Hepatocyte (in vitro differentiated cells): ENCODE measurements around the gene SDE2. TPM values are rescaled to one million over a fixed set of nuclear protein-coding genes. Genes with fewer than 3 reads are reported as not detected.
"Not testable (repeated sequence)": the region's sequence is repeated elsewhere in the genome, so short reads cannot be mapped to it uniquely, and the experiment has no call there.

ENCODE experiments used
- DNase-seq: peaks from one replicate; pipeline ENCODE4 v3.0.0-alpha.2; 2016; ENCODE audit warnings: low spot score
- H2AFZ ChIP-seq: fragments of 200-600 bp; sonication (generic); 2 replicates; pipeline ENCODE4 v1.6.0; 2016; ENCODE audit warnings: antibody characterized with exemption, mild to moderate bottlenecking
- H3K27ac ChIP-seq: fragments of 200-600 bp; sonication (generic); 2 replicates; pipeline ENCODE4 v1.5.1; 2016; ENCODE audit warnings: mild to moderate bottlenecking
- H3K27me3 ChIP-seq: fragments of 200-600 bp; sonication (generic); 2 replicates; pipeline ENCODE4 v1.6.1; 2016
- H3K36me3 ChIP-seq: fragments of 200-600 bp; sonication (generic); replicated peaks from 2 replicates; pipeline ENCODE4 v1.5.1; 2016; ENCODE audit warnings: low read depth; ENCODE audit not compliant: insufficient read depth
- H3K4me1 ChIP-seq: fragments of 200-600 bp; sonication (generic); 2 replicates; pipeline ENCODE4 v1.5.1; 2016; ENCODE audit warnings: mild to moderate bottlenecking, moderate library complexity; ENCODE audit not compliant: insufficient read depth
- H3K4me2 ChIP-seq: fragments of 200-600 bp; sonication (generic); 2 replicates; pipeline ENCODE4 v1.6.0; 2016
- H3K4me3 ChIP-seq: fragments of 200-600 bp; sonication (generic); 2 replicates; pipeline ENCODE4 v1.5.1; 2016; ENCODE audit warnings: mild to moderate bottlenecking
- H3K79me2 ChIP-seq: fragments of 200-600 bp; sonication (generic); 2 replicates; pipeline ENCODE4 v1.6.0; 2017; ENCODE audit warnings: mild to moderate bottlenecking
- H3K9me2 ChIP-seq: fragments of 200-600 bp; sonication (generic); replicated peaks from 2 replicates; pipeline ENCODE4 v1.6.0; 2017; ENCODE audit warnings: mild to moderate bottlenecking; ENCODE audit not compliant: insufficient read depth
- H3K9me3 ChIP-seq: fragments of 200-600 bp; sonication (generic); 2 replicates; pipeline ENCODE4 v1.5.1; 2016; ENCODE audit warnings: low read depth, mild to moderate bottlenecking
- H4K20me1 ChIP-seq: fragments of 200-600 bp; sonication (generic); 2 replicates; pipeline ENCODE4 v1.6.0; 2016; ENCODE audit warnings: mild to moderate bottlenecking; ENCODE audit not compliant: insufficient read depth, poor library complexity, severe bottlenecking
- EZH2 ChIP-seq: fragments of 200-600 bp; sonication (generic); IDR thresholded peaks from 2 replicates; pipeline ENCODE4 v1.6.1; 2016; ENCODE audit warnings: antibody characterized with exemption, mild to moderate bottlenecking, borderline replicate concordance
- EZH2phosphoT487 ChIP-seq: fragments of 200-600 bp; sonication (generic); IDR thresholded peaks from one replicate; pipeline ENCODE4 v1.6.1; 2018; ENCODE audit warnings: antibody characterized with exemption, mild to moderate bottlenecking, low read depth, moderate library complexity; ENCODE audit not compliant: unreplicated experiment, severe bottlenecking
- WGBS: methylation state at CpG from one replicate; pipeline ENCODE4 v1.1.6; 2016; ENCODE audit warnings: low lambda C conversion rate; ENCODE audit errors: missing lambda C conversion rate; 5-methylcytosine and 5-hydroxymethylcytosine counted together
- polyA plus RNA-seq: library from polyadenylated mRNA; unstranded; fragments of >200 nt; fragmentation: Nextera tagmentation; extraction: Ambion mirVana; gene quantifications from 2 replicates; pipeline ENCODE4 v1.2.1, GENCODE V29; 2016
- total RNA-seq: library from RNA; depleted of rRNA; stranded (reverse); fragments of >200 nt; gene quantifications from 2 replicates; pipeline ENCODE4 v1.2.3, GENCODE V29; 2014
- TF ChIP-seq, protein P1 (sequence below): fragments of 200-600 bp; sonication (generic); IDR thresholded peaks from 2 replicates; pipeline ENCODE4 v1.5.1; 2016; ENCODE audit warnings: antibody characterized with exemption, mild to moderate bottlenecking; ENCODE audit not compliant: poor library complexity

SDE2 gene
- total and polyA plus RNA-seq, 2 experiments from 2014 or later = 14.6 to 27.3 TPM

DNA sequence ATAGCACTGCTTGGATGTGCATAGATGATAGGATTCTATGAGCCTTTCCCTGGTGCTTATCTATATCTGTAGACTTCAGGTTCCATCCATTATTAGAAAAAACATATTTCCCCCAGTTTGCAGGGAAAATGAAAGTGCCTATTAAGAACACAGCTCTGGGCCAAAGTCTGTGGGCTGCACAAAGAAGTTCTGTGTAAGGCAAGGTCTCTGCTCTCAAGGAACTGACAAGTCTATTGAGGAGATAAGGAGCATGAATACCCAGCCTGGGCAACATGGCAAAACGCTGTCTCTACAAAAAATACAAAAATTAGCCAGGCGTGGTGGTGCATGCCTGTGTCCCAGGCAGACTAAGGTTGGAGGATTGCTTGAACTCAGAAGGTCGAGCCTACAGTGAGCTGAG lies 22.3 kb upstream of the SDE2 start:
- TF ChIP-seq EZH2phosphoT487 (no peak), EZH2 (no peak)
- TF ChIP-seq, protein P1, sequence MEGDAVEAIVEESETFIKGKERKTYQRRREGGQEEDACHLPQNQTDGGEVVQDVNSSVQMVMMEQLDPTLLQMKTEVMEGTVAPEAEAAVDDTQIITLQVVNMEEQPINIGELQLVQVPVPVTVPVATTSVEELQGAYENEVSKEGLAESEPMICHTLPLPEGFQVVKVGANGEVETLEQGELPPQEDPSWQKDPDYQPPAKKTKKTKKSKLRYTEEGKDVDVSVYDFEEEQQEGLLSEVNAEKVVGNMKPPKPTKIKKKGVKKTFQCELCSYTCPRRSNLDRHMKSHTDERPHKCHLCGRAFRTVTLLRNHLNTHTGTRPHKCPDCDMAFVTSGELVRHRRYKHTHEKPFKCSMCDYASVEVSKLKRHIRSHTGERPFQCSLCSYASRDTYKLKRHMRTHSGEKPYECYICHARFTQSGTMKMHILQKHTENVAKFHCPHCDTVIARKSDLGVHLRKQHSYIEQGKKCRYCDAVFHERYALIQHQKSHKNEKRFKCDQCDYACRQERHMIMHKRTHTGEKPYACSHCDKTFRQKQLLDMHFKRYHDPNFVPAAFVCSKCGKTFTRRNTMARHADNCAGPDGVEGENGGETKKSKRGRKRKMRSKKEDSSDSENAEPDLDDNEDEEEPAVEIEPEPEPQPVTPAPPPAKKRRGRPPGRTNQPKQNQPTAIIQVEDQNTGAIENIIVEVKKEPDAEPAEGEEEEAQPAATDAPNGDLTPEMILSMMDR = no peak
- no peak for DNase-seq
- H3K27me3 ChIP-seq = no peaks in the 10 kb centered on the region
- H3K36me3 ChIP-seq = no peaks in the 10 kb centered on the region
- no peaks in the 10 kb centered on the region for H3K4me1 ChIP-seq
- 75% methylated on average over 3 of the region's 3 CpGs for WGBS
- no peak overlapping the region for H3K4me2 ChIP-seq
- no peaks in the 10 kb centered on the region for H4K20me1 ChIP-seq
- no peak overlapping the region for H3K27ac ChIP-seq
- no peak overlapping the region for H2AFZ ChIP-seq
- no peaks in the 10 kb centered on the region for H3K9me3 ChIP-seq
- no peaks in the 10 kb centered on the region for H3K9me2 ChIP-seq
- H3K79me2 ChIP-seq = no peaks in the 10 kb centered on the region
- H3K4me3 ChIP-seq = no peak overlapping the region

DNA sequence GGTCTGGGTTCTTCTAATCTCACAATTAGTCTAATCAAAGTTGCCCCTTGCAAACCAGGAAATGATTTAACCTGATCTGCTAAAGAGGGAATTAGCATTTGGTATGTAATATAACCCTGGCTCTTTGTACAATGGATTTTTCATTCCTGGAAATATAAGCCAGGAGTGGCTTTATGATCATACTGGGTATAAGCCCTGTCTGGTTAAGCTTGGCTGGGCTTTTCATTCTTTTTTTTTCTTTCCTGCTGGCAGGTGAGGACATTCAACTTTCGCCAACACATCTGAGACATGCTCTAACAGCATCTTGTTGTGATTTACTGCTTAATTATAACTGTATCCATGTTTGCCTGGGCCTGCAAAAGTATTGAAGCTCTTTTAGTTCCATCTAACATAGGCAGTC lies 20.4 kb upstream of the SDE2 start:
- WGBS = 100% methylated on average over 1 of the region's 1 CpG
- no peaks in the 10 kb centered on the region for H3K4me1 ChIP-seq
- no peaks in the 10 kb centered on the region for H3K79me2 ChIP-seq
- H4K20me1 ChIP-seq = no peaks in the 10 kb centered on the region
- H3K9me3 ChIP-seq = no peaks in the 10 kb centered on the region
- H3K27ac ChIP-seq = no peak overlapping the region
- H3K27me3 ChIP-seq = no peaks in the 10 kb centered on the region
- TF ChIP-seq, protein P1 = no peak
- TF ChIP-seq EZH2 (no peak), EZH2phosphoT487 (no peak)
- no peaks in the 10 kb centered on the region for H3K9me2 ChIP-seq
- DNase-seq = no peak
- no peak overlapping the region for H3K4me2 ChIP-seq
- no peak overlapping the region for H3K4me3 ChIP-seq
- no peak overlapping the region for H2AFZ ChIP-seq
- H3K36me3 ChIP-seq = no peaks in the 10 kb centered on the region

DNA sequence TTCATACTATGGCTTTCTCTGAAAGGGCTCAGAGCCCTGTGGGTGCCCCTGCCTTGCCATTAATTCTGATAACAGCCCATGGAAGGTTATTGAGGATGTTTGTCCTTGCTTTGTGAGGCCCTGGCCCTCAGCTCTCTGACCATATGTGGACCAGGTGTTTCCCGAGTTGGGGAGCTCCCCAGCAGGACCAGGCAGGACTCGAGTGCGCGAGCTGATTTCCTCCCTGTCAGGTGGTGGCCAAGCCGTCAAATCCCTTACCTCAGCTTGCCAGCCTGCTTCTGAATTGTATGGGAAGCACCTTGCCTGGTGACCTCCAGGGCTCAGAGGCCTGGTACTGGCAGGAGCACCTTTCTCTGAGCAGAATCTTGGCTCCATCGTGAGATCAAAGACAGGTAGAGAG lies 17.9 kb upstream of the SDE2 start:
- H3K4me1 ChIP-seq = no peaks in the 10 kb centered on the region
- no peaks in the 10 kb centered on the region for H3K27me3 ChIP-seq
- no peak overlapping the region for H3K27ac ChIP-seq
- H3K9me2 ChIP-seq = no peaks in the 10 kb centered on the region
- no peak overlapping the region for H3K4me2 ChIP-seq
- H4K20me1 ChIP-seq = no peaks in the 10 kb centered on the region
- H3K79me2 ChIP-seq = no peaks in the 10 kb centered on the region
- no peaks in the 10 kb centered on the region for H3K9me3 ChIP-seq
- no peak for DNase-seq
- no peak overlapping the region for H2AFZ ChIP-seq
- no peak for TF ChIP-seq EZH2
- TF ChIP-seq, protein P1 = no peak
- TF ChIP-seq EZH2phosphoT487 = no peak
- no peak overlapping the region for H3K4me3 ChIP-seq
- no peaks in the 10 kb centered on the region for H3K36me3 ChIP-seq
- 79% methylated on average over 6 of the region's 6 CpGs for WGBS

DNA sequence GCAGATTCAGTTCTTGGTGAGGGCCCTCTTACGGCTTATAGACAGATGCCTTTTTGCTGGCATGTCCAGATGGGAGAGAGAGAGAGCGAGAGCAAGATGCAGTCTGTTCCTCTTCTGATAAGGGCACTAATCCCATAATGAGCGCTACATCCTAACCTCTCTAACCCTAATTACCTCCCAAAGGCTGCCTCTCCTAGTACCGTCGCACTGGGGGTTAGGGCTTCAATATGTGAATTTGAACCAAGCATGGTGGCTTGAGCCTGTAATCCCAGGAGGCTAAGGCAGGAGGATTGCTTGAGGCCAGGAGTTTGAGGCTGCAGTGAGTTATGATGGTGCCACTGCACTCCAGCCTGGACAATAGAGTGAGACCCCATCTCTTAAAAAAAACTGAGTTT lies 10.5 kb upstream of the SDE2 start:
- no peak for DNase-seq
- no peak overlapping the region for H3K27ac ChIP-seq
- no peak overlapping the region for H3K4me3 ChIP-seq
- no peaks in the 10 kb centered on the region for H3K36me3 ChIP-seq
- H3K79me2 ChIP-seq = no peaks in the 10 kb centered on the region
- 77% methylated on average over 5 of the region's 5 CpGs for WGBS
- TF ChIP-seq, protein P1 = no peak
- TF ChIP-seq EZH2phosphoT487 (no peak), EZH2 (no peak)
- H3K9me2 ChIP-seq = no peaks in the 10 kb centered on the region
- no peaks in the 10 kb centered on the region for H3K27me3 ChIP-seq
- H3K4me2 ChIP-seq = no peak overlapping the region
- no peaks in the 10 kb centered on the region for H3K4me1 ChIP-seq
- H3K9me3 ChIP-seq = no peaks in the 10 kb centered on the region
- H2AFZ ChIP-seq = no peak overlapping the region
- no peaks in the 10 kb centered on the region for H4K20me1 ChIP-seq

DNA sequence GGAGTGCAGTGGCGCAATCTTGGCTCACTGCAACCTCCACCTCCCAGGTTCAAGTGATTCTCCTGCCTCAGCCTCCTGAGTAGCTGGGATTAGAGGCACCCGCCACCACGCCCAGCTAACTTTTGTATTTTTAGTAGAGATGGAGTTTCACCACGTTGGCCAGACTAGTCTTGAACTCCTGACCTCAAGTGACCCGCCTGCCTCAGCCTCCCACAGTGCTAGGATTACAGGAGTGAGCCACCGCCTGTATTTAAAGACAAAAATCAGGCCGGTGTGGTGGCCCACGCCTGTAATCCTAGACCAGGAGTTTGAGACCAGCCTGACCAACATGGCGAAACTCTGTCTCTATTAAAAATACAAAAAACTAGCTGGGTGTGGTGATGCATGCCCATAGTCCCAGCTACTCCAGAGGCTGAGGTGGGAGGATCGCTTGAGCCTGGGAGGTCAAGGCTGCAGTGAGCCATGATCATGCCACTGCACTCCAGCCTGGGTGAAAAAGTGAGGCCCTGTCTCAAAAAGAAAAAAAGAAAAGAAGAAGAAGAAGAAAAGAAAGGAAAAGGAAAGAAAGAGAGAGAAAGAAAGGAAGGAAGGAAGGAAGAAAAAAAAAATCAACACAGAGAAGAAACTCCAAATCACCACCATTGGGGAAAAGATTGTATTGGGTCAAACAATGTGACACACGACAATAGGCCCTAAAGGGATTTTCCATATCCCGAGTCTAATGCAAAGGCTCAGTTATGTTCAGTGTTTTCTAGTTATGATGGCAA lies 8.2 kb upstream of the SDE2 start:
- not testable (repeated sequence) for H3K9me2 ChIP-seq, H3K27ac ChIP-seq, H2AFZ ChIP-seq, H3K4me1 ChIP-seq, H3K27me3 ChIP-seq, H3K4me3 ChIP-seq, H3K9me3 ChIP-seq, H4K20me1 ChIP-seq, H3K79me2 ChIP-seq, DNase-seq, H3K36me3 ChIP-seq, H3K4me2 ChIP-seq
- WGBS = 88% methylated on average over 12 of the region's 12 CpGs
